Measurements from ENCODE around the gene CD300LF.

The CD300LF gene

DNA sequence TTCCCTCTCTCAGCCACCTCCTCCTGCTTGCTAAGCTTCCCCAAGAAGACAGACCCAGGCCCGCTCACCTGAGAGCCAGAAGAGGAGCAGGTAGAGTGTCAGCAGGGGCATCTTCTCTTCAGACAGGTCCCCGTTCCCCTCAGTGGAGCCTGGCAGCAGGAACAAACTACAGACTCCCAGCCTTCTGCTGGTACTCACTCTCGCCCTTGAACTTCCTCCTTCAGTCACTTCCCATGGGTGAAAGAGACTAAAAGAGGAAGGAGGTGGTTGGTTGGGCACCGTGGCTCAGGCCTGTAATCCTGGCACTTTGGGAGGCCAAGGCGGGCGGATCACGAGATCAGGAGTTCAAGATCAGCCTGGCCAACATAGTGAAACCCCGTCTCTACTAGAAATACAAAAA lies at the start of gene CD300LF:
Gene CD300LF (minus strand): TSS at position 168 of the 400 bp plus-strand sequence. CDS start 57 bp downstream, at position 111.
- DNase-seq (ENCODE audit: low read depth in 3 of 3), result no peak

GRCh38 chr17:74761931-74762330 lies 49.2 kb upstream of the CD300LF start:
- no peak for DNase-seq (ENCODE audit: low read depth in 3 of 3)

DNA sequence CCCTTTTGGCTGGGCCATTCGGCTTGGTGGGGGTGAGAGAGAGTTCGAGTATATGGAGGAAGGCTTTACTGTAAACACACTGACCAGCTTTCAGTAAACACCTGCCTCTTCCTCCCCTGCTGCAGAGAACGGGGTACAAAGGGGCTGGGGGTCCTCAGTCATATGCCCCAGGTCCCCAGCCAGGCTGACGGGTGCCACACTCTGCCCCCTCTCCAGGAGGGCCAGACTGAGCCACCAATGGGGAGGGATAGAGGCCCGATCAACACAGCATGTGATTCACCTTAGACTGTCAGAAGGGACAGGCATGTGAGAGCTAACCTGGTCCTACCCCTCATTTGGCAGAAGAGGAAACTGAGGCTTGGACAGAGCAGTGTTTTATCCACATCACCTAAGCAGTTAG lies 48.7 kb upstream of the CD300LF start:
- DNase-seq (ENCODE audit: low read depth in 3 of 3), result no peak

GRCh38 chr17:74760404-74761105 lies 47.8 kb upstream of the CD300LF start:
- DNase-seq (ENCODE audit: low read depth in 3 of 3), result no peak

GRCh38 chr17:74759941-74760340 lies 47.2 kb upstream of the CD300LF start:
- no peak for DNase-seq (ENCODE audit: low read depth in 3 of 3)

DNA sequence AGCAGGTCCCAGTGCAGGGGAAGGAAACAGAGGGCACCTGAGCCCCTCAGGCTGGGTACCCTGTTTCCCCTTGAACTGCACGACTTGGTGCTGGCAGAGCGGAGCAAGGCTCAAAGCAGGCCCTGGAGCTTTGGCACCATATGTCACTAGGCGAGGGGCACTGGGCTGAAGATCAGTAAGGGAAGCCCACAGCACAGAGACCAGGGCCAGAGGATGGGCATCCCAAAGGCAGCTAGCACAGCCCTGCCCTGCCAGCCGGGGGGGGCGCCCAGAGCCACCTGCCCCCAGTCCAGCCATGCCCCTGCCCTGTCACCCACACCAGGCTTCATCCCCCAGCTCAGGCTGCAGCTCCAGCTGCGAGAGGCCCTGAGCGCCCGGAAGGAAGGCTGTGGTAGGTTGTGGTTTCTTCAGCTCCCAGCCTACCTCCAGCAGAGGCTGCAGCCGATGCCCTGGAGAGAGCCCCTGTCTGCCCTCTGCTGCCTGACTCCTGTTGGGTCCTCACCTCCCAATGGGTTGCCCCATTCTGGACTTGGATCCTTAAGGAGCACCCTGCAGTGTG lies 46.6 kb upstream of the CD300LF start:
- no peak for DNase-seq (ENCODE audit: low read depth in 3 of 3)

- no peak for DNase-seq (ENCODE audit: low read depth in 3 of 3)
Observed at GRCh38 chr17:74758848-74759168, 46.1 kb upstream of the CD300LF start.

- DNase-seq (ENCODE audit: low read depth in 3 of 3), result no peak
Observed at GRCh38 chr17:74757931-74758847, 45.5 kb upstream of the CD300LF start.

DNA sequence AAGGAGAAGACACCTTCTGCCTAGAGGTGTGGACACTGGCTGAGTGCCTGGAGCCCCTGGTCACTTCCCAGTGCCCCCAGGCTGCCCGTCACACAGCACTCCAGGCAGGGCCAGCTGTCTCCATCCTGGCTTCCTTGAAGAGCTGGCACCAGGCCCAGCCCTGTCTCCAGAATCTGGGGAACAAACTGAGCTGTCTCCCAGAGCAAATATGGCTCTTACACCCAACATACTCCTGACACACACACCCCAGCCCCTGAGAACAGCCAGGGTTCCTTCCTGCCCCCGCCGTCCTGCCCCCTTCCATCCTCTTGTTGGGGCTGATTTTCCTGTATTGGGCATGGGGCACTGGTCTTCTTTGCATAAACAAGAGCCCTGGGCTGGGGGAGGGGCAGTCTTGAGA lies 44.8 kb upstream of the CD300LF start:
- DNase-seq (ENCODE audit: low read depth in 3 of 3), result no peak

DNA sequence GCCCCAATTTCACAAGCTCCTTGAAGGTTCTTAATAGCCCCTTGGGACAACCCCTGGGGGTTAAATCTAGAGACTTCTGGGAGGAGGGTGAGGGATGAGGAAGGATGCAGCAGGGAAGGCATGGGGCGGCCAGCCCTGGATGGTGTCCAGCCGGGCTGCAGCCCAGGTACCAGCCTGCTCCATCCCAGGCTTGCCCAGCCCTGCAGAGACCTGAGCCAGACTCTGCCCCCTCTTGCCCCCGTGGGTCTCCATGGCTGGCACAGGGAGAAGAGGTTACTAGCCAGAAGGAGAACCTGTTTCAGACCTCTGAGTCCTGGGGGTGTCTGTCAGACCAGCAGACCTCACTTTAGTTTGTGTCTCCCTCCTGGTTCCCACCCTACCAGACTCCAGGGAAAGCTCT lies 44.2 kb upstream of the CD300LF start:
- DNase-seq (ENCODE audit: low read depth in 3 of 3), result no peak

GRCh38 chr17:74755533-74755932 lies 42.8 kb upstream of the CD300LF start:
- DNase-seq (ENCODE audit: low read depth in 3 of 3), result no peak

DNA sequence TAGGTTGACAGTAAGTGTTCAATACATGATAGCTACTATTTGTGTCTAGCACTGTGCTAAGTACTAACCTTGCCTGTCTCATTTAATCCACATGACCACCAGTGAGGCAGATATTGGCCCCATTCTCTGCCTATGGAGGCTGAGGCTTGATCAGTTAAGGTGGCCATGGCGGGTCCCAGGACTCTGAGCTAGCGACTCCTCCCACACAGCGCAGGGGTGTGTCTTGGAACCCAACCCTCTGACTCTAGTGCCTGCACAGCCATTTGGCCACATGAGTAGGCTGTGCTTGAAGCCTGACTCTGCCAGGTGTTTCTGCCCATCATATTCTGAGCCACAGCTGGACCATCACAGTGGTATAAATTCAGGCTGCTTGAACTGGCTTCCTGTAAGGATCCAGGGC lies 42.1 kb upstream of the CD300LF start:
- DNase-seq (ENCODE audit: low read depth in 3 of 3), result no peak

DNA sequence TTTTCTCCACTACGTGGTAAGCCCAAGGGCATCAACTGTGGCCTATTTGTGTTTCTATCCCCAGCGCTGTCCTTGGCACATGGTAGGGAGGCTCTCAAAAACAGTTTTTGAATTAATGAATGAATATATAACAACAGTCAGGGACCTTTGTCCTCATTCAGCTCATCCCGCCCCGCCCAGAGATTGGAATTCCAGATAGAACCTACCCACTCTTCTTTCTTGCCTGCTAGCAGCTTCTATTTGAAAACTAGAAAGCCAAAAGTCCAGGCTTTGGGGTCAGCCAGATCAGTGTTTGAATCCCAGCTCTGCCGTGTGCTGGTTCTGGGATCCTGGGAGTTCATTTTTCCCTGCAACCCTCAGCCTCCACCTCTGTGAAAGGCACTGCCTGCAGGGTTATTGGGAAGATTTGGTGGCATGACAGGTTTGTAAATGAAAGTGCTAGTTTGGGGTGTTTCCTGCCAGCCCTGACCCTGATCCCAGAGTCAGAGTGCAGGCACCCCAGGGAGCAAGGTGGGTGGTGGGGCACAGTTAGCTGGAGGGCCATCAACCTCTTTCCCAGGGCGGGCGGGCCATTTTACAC lies 40.2 kb upstream of the CD300LF start:
- no peak for DNase-seq (ENCODE audit: low read depth in 3 of 3)

DNA sequence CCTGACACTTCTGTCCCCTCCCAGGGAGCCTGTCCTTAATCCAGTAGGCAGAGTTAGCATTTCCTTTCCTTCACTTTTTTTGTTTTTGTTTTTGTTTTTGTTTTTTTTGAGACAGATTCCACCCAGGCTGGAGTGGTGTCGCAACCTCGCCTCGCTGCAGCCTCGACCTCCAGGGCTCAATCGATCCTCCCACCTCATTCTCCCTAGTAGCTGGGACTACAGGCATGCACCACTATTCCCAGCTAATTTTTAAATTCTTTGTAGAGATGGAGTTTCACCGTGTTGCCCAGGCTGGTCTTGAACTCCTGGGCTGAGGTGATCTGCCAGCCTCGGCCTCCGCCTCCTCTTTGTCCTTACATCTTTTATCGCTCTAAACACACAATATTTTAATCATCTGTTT lies 39.7 kb upstream of the CD300LF start:
- DNase-seq (ENCODE audit: low read depth in 3 of 3), result no peak

DNA sequence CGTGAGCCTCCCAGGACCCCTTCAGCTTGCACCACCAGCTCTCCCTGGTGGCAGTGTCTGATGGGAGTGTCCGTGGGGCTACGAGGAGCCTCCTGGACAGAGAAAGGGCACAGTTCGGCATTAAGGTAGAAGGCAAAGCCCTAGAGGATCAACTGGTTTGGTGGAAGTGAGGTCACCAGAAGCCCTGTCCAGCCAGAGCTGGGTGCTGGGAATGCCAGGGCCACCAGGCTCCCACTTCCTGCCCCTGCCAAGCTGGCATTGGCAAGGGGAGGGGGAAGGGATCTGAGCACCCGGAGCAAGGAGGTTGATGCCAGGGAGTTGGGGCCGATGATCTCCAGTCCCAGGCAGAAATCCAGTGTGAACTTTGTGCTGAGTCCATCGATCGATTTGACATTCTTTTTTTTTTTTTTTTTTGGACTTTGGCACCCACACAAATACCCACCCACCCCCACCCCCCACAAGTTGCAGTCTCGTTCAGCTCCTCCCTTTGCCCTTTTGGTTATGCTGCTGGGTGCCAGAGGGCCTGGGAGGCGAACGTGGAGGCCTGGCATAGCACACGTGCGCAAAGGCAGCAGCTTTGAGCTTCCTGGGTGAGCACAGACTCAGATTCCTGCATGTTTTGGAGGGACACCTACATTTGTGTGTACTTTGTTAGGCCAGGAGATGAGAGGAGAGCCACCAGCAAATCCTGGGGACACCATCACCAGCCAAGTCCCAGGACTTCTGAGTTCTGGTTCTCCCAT lies 37.8 kb upstream of the CD300LF start:
- DNase-seq (ENCODE audit: low read depth in 3 of 3), result no peak

DNA sequence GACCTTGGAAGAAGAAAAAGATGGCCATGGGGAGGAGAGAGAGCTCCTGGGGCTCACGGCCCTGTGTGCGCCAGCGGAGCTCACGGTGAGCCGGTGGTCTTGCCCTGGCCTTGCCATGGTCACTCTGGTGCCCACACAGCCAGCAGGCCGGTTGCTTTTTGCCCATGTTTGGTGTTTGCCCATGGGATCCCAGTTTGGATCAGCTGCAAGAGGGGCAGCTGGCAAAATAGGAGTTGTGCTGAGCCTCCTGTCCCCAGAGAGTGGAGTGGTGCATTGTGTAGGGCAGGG lies 37.3 kb upstream of the CD300LF start:
- DNase-seq (ENCODE audit: low read depth in 3 of 3), result no peak

DNA sequence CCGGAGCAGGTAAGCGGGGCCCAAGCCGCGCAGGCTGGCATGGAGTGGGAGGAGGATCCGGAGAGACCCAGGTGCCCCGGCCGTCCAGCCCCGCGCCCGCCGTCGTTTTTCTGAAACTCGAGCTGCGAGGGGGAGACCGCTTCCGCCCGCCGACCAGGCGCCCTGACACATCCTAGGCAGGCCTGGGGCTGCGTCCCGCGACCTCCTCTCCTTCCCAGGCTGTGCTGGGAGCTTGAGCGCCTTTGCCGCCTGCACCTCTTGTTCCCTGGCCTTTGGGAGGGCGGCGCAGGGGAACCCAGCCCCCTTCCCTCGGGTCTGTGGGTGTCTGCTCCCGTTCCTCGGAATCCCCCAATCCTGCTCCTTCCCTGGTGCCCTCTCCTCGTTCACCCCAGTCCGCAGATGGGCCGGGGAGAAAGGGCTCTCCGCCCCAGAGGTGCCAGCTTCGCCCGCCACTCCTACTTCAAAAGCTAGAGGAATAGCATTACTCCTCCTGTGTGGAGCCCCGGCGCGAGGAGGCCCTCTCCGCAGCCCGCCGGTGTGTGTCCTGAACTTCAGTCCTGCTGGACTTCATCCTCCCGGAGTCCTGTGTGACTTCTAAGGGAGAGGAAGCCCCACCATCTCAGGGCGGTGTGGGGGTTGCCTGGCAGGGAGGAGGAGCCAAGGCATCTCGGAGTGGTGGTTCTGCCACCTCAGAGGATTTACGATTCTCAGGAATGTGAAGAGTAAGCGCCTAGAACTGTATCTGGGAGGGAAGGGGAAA lies 36.7 kb upstream of the CD300LF start:
- peak in 1 of 3 donors; percentile 43 for DNase-seq (ENCODE audit: low read depth in 3 of 3)

GRCh38 chr17:74748529-74749278 lies 36.0 kb upstream of the CD300LF start, which contains the start of gene NHERF1:
Gene NHERF1, plus strand, starts transcription at chr17:74748628. Its CDS starts 219 bp downstream, at chr17:74748847.
- peak; percentile 87 to 94 (median 89) for DNase-seq (ENCODE audit: low read depth in 3 of 3)

GRCh38 chr17:74748279-74748528 lies 35.5 kb upstream of the CD300LF start:
- no peak for DNase-seq (ENCODE audit: low read depth in 3 of 3)

DNA sequence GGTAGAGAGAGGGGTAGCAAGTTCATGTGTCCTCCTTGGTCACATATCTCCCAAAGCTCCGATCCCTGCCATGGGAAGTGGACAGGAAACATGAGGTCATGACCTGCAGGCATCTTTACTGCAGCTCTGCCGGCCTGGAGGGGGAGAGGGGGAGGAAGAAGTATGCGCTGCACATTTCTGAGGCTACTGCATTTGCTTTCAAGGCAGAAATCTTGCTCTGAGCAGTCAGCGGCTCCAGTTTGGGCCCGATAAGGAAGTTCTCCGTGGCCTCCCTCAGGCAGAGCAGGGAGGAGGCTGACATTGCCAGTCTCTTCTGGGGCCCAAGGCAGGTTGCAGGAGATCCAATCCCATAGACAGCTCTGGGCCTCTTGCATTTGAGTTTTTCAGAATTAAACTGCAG lies 34.2 kb upstream of the CD300LF start:
- no peak for DNase-seq (ENCODE audit: low read depth in 3 of 3)

DNA sequence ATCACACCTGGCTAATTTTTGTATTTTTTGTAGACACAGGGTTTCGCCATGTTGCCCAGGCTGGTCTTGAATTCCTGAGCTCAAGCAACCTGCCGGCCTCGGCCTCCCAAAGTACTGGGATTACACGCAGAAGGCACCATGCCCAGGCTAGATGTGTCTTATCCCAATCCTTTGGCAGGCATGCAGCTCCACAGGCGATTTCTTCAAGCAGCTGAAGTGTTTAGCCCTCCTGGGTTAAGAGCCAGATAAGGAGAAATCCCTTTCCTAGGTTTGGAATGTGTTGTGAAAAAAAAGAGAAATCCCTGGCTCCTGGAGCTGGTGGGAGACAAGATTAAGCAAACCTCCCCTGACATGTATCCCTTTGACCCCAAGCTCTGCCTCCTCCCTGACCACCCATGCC lies 33.7 kb upstream of the CD300LF start:
- DNase-seq (ENCODE audit: low read depth in 3 of 3), result no peak
